ENCODE measurements around the gene EIF4E2.

DNA sequence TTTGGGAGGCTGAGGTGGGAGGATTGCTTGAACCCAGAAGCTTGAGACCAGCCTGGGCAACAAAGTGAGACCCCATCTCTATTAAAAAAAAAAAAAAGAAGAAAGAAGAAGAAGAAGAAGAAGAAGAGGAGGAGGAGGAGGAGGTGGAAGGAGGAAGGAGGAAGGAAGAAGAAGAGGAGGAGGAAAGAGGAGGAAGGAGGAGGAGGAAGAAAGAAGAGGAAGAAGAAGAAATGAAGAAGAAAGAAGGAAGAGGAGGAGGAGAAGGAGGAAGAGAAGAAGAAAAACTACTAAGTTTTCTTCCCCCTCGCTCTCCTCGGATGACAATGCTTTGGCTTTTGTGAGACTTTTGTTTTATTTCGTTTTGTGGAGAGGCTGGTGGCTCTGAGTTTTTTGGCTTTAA, 52.8 kb downstream of the EIF4E2 start:
- TF ChIP-seq, protein P1, sequence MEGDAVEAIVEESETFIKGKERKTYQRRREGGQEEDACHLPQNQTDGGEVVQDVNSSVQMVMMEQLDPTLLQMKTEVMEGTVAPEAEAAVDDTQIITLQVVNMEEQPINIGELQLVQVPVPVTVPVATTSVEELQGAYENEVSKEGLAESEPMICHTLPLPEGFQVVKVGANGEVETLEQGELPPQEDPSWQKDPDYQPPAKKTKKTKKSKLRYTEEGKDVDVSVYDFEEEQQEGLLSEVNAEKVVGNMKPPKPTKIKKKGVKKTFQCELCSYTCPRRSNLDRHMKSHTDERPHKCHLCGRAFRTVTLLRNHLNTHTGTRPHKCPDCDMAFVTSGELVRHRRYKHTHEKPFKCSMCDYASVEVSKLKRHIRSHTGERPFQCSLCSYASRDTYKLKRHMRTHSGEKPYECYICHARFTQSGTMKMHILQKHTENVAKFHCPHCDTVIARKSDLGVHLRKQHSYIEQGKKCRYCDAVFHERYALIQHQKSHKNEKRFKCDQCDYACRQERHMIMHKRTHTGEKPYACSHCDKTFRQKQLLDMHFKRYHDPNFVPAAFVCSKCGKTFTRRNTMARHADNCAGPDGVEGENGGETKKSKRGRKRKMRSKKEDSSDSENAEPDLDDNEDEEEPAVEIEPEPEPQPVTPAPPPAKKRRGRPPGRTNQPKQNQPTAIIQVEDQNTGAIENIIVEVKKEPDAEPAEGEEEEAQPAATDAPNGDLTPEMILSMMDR (IDR thresholded peaks at IDR 0.05), result no peak
- TF ChIP-seq POLR2A (IDR thresholded peaks at IDR 0.05), result no peak

Data from esophagus squamous epithelium (tissue), 4 donors.